K562 (cell line): ENCODE results near the gene UNC93B1.
"Not testable (repeated sequence)": the region's sequence is repeated elsewhere in the genome, so short reads cannot be mapped to it uniquely, and the experiment has no call there.

Source experiments
- BRCA1 ChIP-seq, 2 experiments: fragments of 450-650 bp in 1 of 2; sonication (generic) in 1 of 2; formaldehyde crosslinking in 1 of 2; IDR thresholded peaks; 2 replicates each; pipeline versions ENCODE4 v1.5.0 to v1.6.1; 2017 to 2020; ENCODE audit warnings: mild to moderate bottlenecking in 1 of 2, missing genetic modification reagents in 1 of 2
- HDGF ChIP-seq: fragments of 450-650 bp; IDR thresholded peaks from 2 replicates; pipeline ENCODE4 v1.6.1; 2016
- POLR2A ChIP-seq: fragments of 450-650 bp; conservative IDR thresholded peaks from 2 replicates; pipeline ENCODE4 v1.6.1; 2016
- TCF7L2 ChIP-seq: fragments of 150-350 bp; IDR thresholded peaks from 2 replicates; pipeline ENCODE4 v1.6.1; 2016; ENCODE audit warnings: low read depth, mild to moderate bottlenecking, low read length, moderate library complexity

GRCh38 chr11:67994387-67994786 is 9.5 kb downstream of the UNC93B1 start:
- TF ChIP-seq POLR2A; BRCA1 (IDR thresholded peaks at IDR 0.05); BRCA1 (CRISPR knock-in tag; IDR thresholded peaks at IDR 0.05); TCF7L2; HDGF: not testable (repeated sequence)
